Measurements from ENCODE around the gene WDR3.
"Not testable (repeated sequence)": the region's sequence is repeated elsewhere in the genome, so short reads cannot be mapped to it uniquely, and the experiment has no call there.

Gene WDR3

DNA sequence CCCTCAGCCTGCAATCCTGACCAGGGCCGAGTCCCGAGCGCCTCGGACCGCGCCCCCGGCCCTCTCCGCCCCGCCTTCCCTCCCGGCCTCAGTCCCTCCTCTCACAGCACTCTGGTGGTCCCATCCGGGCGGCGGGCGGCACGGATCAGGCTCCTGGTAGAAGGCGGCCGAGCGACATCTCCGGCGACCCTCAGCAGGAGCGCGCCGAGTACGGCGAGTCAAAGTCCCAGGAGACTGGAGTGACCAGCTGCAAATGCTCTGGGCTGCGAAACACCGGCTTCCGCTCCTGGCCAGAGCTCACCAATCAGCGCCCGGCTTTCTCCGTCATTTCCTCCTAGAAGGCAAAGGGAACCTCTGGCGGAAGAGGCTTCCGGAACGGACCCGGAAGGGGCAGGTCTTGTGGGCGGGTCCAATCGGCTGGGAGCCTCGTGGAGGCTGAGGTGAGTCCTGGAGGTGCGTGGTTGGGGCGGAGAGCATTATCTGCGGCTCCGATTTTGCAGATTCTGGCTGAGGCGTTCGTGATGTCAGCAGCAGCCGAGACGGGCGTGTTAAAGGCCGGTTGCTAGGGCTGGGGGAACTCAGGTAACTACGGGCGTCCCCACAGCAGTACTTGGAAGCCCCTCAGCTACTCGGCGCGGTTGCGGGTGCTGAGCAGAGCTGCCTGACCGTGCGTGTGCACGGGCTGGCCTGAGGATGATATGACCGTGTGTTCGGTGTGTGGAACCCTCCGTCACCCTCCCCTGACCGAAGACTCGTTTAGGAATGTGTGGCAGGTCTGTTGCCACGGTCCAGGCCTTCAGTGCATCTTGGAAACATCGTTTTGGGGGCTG, at the start of gene WDR3, which contains the start of gene GDAP2:
TSS of gene WDR3 (plus strand) at position 397 of the 830 bp plus-strand sequence. CDS start 3,581 bp downstream, outside the sequence.
TSS of gene GDAP2 (minus strand) at position 279 of the 830 bp plus-strand sequence. CDS start 9,264 bp downstream, outside the sequence.
- DNase-seq (ENCODE audit: low read depth, low spot score) = peak; percentile 98

GRCh38 chr1:117883616-117884015, 45.9 kb upstream of the WDR3 start:
- no peak for DNase-seq (ENCODE audit: low read depth, low spot score)

GRCh38 chr1:117886101-117886795, 43.3 kb upstream of the WDR3 start:
- no peak for DNase-seq (ENCODE audit: low read depth, low spot score)

DNA sequence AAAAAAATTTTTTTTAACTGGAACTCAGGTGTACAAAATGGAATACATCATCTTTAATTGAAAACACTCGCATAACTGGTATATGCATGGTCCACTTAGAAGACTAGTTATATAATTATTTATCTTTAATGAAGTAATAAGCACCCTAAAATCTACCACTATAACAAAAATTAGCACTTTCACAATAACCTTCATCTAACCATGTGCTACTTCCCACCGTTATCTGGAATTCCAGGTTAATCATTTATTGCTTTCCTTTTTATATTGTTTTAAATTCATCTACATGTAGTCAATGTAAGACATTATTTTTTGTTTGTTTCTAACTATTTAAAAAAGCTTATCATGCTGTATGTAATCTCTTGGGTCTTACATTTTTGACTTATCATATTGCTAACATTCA, 39.1 kb upstream of the WDR3 start:
- DNase-seq (ENCODE audit: low read depth, low spot score) = no peak

- DNase-seq (ENCODE audit: low read depth, low spot score) = no peak
Measured at GRCh38 chr1:117892512-117892911, 37.0 kb upstream of the WDR3 start.

DNA sequence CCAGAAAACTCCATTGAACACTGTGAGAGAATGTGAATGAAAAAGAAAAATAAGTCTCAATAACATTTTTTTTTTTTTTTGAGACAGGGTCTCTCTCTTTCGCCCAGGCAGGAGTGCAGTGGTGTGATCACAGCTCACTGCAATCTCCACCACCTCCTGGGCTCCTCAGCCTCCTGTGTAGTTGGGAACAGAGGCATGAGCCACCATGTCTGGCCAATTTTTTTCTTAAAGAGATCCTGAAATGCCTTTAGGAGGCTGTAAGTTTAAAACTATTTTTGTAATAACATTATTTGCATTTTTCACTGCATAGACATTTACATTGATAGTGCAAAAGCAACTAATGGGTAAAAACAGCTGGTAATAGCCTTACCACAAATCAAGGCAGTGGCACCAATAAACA, 35.5 kb upstream of the WDR3 start:
- no peak for DNase-seq (ENCODE audit: low read depth, low spot score)

DNA sequence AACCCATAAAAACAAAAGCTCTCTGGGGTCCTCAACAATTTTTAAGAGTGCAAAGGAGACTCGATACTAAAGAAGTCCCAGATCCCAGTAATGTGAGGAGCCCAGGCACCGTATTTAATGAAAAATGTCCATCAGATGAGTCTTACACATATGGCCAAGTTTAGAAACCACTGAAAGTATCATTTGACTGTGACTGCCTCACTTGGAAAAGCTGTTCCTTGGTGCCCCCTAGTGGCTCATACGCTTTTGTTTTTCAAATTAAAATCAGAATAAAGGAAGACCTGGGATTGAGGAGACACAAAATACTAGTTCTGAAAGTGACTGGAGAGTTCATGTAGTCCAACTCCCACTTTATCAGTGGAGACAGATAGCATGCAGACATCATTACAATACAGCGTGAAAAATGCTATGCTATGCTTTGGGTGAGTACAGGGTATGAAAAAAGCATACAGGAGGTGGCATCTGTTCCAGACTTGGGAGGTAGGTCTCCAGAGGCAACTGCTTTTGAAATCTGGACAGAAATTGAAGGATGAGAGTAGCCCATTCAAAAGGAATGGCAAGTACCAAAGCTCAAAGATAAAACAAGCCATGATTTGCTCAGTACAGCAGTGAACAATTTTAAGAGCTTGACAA, 33.9 kb upstream of the WDR3 start:
- DNase-seq (ENCODE audit: low read depth, low spot score) = peak; percentile 42

GRCh38 chr1:117897551-117897950, 32.0 kb upstream of the WDR3 start:
- no peak for DNase-seq (ENCODE audit: low read depth, low spot score)

DNA sequence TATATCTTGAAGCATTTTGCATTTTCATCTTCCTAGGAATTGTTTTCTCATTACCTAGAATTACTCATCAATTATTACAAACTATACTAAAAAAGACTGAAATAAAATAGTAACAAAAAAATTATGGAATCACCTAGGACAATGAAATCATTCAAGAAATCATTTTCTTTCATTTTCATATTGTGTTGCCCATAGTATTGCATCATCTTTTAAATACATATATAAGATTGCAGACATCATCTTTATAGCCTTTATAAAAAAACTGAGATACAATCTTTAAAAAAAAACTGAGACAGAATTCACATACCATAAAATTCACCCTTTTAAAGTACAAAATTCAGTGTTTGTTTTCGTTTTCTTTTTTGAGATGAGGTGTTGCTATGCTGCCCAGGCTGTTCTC, 29.7 kb upstream of the WDR3 start:
- no peak for DNase-seq (ENCODE audit: low read depth, low spot score)

DNA sequence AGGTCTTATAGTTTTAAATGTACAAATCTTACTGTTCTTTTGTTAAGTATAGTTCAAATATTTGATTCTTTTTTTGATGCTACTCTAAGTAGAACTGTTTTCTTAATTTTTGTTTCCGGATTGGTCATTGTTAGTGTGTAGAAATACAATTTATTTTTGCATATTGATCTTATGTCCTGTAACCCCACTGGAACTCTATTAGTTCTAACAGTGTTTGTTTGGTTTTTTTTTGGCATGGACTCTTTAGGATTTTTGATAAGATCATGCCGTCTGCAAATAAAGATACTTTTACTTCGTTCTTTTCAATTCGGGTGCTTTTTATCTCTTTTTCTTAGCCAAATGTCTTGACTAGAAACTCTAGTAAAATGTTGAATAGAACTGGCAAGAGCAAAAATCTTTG, 26.6 kb upstream of the WDR3 start:
- no peak for DNase-seq (ENCODE audit: low read depth, low spot score)

- DNase-seq (ENCODE audit: low read depth, low spot score) = no peak
Measured at GRCh38 chr1:117904485-117904884, 25.1 kb upstream of the WDR3 start.

DNA sequence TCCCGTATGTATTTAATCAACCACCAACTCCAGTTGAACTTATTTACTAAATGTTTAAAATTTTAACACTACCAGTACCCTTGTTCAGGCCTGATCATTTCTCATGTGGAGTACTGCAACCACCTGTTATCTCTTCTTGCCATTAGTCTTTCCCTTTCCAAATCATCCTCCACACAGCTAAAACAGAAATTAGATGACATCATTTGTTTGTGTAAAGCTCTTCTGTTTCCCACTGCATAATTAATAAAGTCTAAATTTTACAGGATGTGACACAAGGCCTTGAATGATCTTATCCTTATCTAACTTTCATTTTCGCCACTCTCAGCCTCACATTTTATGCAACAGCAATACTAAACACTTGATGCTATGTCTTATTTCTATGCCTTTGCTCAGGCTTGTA, 24.5 kb upstream of the WDR3 start:
- no peak for DNase-seq (ENCODE audit: low read depth, low spot score)

- DNase-seq (ENCODE audit: low read depth, low spot score) = no peak
Measured at GRCh38 chr1:117911051-117911450, 18.5 kb upstream of the WDR3 start.

GRCh38 chr1:117919376-117919775, 10.2 kb upstream of the WDR3 start:
- no peak for DNase-seq (ENCODE audit: low read depth, low spot score)

- DNase-seq (ENCODE audit: low read depth, low spot score) = no peak
Measured at GRCh38 chr1:117921991-117922390, 7.5 kb upstream of the WDR3 start.

DNA sequence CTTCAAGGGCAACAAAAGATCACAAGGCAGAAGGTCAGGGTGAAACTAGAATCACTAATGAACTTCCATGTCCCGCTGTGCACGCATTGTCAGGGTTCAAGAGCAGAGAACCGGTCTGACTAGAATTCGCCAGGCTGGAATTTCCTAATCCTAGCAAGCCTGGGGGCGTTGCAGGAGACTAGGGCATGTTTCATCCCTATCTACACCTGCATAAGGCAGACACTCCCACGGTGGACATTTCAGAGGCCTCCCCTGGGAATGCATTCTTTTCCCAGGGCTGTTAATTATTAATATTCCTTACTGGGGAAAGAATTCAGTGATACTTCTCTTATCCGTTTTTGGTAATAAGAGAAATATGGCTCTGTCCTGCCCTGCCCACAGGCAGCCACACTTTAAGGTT, 6.8 kb upstream of the WDR3 start:
- DNase-seq (ENCODE audit: low read depth, low spot score) = not testable (repeated sequence)

DNA sequence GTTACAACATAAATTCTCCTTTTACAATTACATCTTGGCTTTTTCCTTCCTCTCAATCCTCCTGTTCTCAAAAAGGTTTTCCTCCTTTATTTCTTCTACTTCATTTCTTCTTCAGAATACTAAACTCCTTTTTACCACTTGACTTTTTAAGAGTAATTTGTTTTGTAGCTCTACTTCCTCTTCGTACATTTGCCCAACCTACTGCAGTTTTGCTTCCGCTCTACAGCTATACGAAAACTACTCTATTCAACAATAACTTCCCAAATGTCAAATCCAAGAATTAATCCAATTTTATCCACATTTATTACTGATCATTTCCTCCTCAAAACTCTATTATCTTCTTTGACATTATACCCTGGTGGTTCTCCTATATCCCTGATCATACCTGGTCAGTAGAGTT, 3.6 kb upstream of the WDR3 start:
- no peak for DNase-seq (ENCODE audit: low read depth, low spot score)

DNA sequence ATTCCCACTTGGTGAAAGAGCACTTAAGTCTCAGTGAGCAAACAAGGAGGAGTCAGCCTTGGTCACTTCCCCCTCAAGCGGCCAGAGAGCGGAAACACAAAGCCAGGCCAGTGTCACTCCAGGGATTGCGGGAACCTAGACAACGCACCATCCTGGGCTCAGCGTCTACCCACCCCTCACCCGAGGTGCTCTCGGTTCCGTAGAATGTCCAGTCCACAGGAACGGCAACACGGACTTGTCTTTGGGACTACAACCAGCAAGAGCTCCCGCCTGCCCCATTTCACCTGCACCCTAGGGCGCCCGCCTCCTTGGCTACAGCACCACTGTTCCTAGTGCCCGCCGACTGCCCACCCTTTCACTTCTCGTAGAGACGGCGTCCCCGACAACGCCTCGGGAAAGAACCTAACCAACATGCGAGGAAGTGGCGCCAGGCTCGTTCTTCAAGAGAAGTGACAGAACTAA, 627 bp upstream of the WDR3 start:
- peak; percentile 73 for DNase-seq (ENCODE audit: low read depth, low spot score)

- no peak for DNase-seq (ENCODE audit: low read depth, low spot score)
Measured at GRCh38 chr1:117930173-117930447, 571 bp downstream of the WDR3 start.

GRCh38 chr1:117930484-117930883, 945 bp downstream of the WDR3 start:
- DNase-seq (ENCODE audit: low read depth, low spot score) = peak; percentile 2

- no peak for DNase-seq (ENCODE audit: low read depth, low spot score)
Measured at GRCh38 chr1:117932576-117932975, 3.0 kb downstream of the WDR3 start.

DNA sequence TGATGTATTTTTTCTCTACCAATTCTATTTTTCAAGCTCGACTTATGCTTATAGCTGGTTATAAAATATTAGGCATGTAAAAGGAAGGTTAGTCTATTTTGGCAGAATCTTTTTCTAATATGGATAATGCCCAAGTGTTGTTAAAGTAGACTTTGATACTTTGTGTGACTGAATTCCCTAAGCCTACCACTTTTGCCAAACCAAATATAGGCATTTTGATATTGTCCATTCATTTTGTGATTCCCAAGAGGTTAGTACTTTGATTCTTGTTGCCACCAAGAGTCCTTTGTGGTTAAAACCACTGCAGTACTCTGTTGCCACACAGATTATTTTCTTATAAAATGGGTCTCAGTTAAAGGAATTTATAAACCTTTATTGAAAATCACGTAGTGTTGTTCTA, 4.2 kb downstream of the WDR3 start:
- DNase-seq (ENCODE audit: low read depth, low spot score) = no peak

- no peak for DNase-seq (ENCODE audit: low read depth, low spot score)
Measured at GRCh38 chr1:117942293-117942692, 12.8 kb downstream of the WDR3 start.
